ENCODE data around the gene NWD2.

NWD2 gene

GRCh38 chr4:37438564-37439279 lies 194.2 kb downstream of the NWD2 start:
- H3K9me2 ChIP-seq (replicated peaks; ENCODE audit: control insufficient read depth, low read length), result no peaks in the 10 kb centered on the region
- no peaks in the 10 kb centered on the region for H3K79me2 ChIP-seq (ENCODE audit: control insufficient read depth, low read length)
- H3K4me1 ChIP-seq (ENCODE audit: control insufficient read depth, low read length), result no peaks in the 10 kb centered on the region
- no peaks in the 10 kb centered on the region for H3K36me3 ChIP-seq (ENCODE audit: control insufficient read depth, low read length)
- no peaks in the 10 kb centered on the region for H4K20me1 ChIP-seq (ENCODE audit: control insufficient read depth, insufficient read depth, low read depth, low read length)
- H3K4me3 ChIP-seq (ENCODE audit: low read length), result no peak overlapping the region
- no peak overlapping the region for H3K4me2 ChIP-seq (ENCODE audit: low read length)
- no peak overlapping the region for H3K27ac ChIP-seq (ENCODE audit: low read depth, low read length)
- no peak for TF ChIP-seq CTCF (IDR thresholded peaks at IDR 0.05; ENCODE audit: low read depth, low read length, poor library complexity, severe bottlenecking)
- no peak for TF ChIP-seq EZH2phosphoT487 (IDR thresholded peaks at IDR 0.05; ENCODE audit: borderline replicate concordance, low read length)
- no peaks in the 10 kb centered on the region for H3K27me3 ChIP-seq (ENCODE audit: control insufficient read depth, low read length)
- no peaks in the 10 kb centered on the region for H3F3A ChIP-seq (ENCODE audit: control insufficient read depth, insufficient read depth)
- no peaks in the 10 kb centered on the region for H3K9me3 ChIP-seq (ENCODE audit: control insufficient read depth, insufficient read depth, low read length)

DNA sequence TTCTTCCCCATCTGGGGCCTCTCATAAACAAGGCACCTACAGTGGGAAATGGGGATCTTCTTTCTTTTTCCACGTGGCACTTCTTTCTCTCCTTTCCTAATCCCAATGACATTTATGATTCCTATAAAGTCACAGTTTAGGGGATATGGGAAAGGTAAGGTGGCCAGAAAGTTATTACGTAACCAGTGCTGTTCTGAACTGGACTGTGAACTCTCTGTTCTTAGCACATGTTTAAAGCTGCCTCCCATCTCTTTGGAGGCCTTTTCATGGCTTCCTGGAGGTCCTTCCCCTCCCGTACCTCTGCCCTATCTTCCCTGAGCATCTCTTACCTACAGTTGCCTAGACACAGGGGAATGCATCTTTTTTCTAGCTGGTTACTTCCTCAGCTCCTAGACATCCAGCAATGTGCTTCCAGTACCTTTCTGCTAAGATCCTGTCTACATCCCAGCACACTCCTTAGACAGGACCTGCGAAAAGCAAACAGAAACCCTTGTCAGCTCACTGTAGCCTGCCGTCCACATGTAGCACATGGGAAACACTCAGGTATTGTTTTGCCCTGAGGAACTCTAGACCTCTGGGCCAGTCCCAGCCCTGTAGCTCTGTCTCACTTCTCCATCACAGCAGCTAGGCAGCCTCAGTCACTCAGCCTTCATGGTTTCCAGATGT lies 195.4 kb downstream of the NWD2 start:
- H3K79me2 ChIP-seq (ENCODE audit: control insufficient read depth, low read length), result no peaks in the 10 kb centered on the region
- no peaks in the 10 kb centered on the region for H3K9me3 ChIP-seq (ENCODE audit: control insufficient read depth, insufficient read depth, low read length)
- H3K27me3 ChIP-seq (ENCODE audit: control insufficient read depth, low read length), result no peaks in the 10 kb centered on the region
- H3K4me1 ChIP-seq (ENCODE audit: control insufficient read depth, low read length), result no peaks in the 10 kb centered on the region
- no peaks in the 10 kb centered on the region for H3K36me3 ChIP-seq (ENCODE audit: control insufficient read depth, low read length)
- H3F3A ChIP-seq (ENCODE audit: control insufficient read depth, insufficient read depth), result no peaks in the 10 kb centered on the region
- H3K9me2 ChIP-seq (replicated peaks; ENCODE audit: control insufficient read depth, low read length), result no peaks in the 10 kb centered on the region
- H3K4me2 ChIP-seq (ENCODE audit: low read length), result no peak overlapping the region
- H3K4me3 ChIP-seq (ENCODE audit: low read length), result no peak overlapping the region
- no peak overlapping the region for H3K27ac ChIP-seq (ENCODE audit: low read depth, low read length)
- H4K20me1 ChIP-seq (ENCODE audit: control insufficient read depth, insufficient read depth, low read depth, low read length), result no peaks in the 10 kb centered on the region
- no peak for TF ChIP-seq EZH2phosphoT487 (IDR thresholded peaks at IDR 0.05; ENCODE audit: borderline replicate concordance, low read length)
- TF ChIP-seq CTCF (IDR thresholded peaks at IDR 0.05; ENCODE audit: low read depth, low read length, poor library complexity, severe bottlenecking), result no peak

DNA sequence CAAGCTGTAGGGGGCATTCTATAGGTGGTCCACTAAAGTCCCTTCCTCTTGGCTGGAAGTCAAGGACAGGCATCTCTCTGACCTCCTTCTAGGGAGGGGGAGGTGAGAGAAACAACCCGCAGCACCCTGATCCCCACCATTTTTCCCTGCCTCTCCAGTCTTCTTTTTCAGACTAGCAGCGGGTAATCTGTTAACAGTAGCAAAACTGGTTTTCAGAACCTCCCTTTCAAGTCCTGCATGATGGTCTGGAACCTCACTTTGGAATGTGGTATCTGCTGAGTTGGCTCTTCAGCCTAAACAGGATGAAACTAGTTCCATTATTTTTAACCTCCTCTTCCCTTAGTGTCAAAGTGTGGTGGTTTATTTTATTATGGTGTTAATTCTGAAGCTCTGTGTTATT lies 196.0 kb downstream of the NWD2 start:
- no peaks in the 10 kb centered on the region for H3K36me3 ChIP-seq (ENCODE audit: control insufficient read depth, low read length)
- no peak overlapping the region for H3K27ac ChIP-seq (ENCODE audit: low read depth, low read length)
- no peaks in the 10 kb centered on the region for H3K27me3 ChIP-seq (ENCODE audit: control insufficient read depth, low read length)
- no peak overlapping the region for H3K4me2 ChIP-seq (ENCODE audit: low read length)
- TF ChIP-seq EZH2phosphoT487 (IDR thresholded peaks at IDR 0.05; ENCODE audit: borderline replicate concordance, low read length) (no peak), CTCF (IDR thresholded peaks at IDR 0.05; ENCODE audit: low read depth, low read length, poor library complexity, severe bottlenecking) (no peak)
- no peaks in the 10 kb centered on the region for H3K4me1 ChIP-seq (ENCODE audit: control insufficient read depth, low read length)
- H3F3A ChIP-seq (ENCODE audit: control insufficient read depth, insufficient read depth), result no peaks in the 10 kb centered on the region
- no peaks in the 10 kb centered on the region for H3K9me2 ChIP-seq (replicated peaks; ENCODE audit: control insufficient read depth, low read length)
- H3K79me2 ChIP-seq (ENCODE audit: control insufficient read depth, low read length), result no peaks in the 10 kb centered on the region
- H3K9me3 ChIP-seq (ENCODE audit: control insufficient read depth, insufficient read depth, low read length), result no peaks in the 10 kb centered on the region
- no peaks in the 10 kb centered on the region for H4K20me1 ChIP-seq (ENCODE audit: control insufficient read depth, insufficient read depth, low read depth, low read length)
- H3K4me3 ChIP-seq (ENCODE audit: low read length), result no peak overlapping the region
